Trophoblast cell (in vitro differentiated cells and primary cell): ENCODE data around the gene SLC2A4.

Experiments
- DNase-seq, 2 donors: peaks; one replicate each; pipeline ENCODE4 v3.0.0-alpha.2; 2016
- H2AFZ ChIP-seq: 2 replicates; pipeline ENCODE4 v1.6.1; 2013; ENCODE audit warnings: low read length, moderate library complexity, mild to moderate bottlenecking; ENCODE audit not compliant: insufficient read depth, poor library complexity
- H2AK5ac ChIP-seq: 2 replicates; pipeline ENCODE4 v1.6.1; 2013; ENCODE audit warnings: mild to moderate bottlenecking, low read length
- H2BK120ac ChIP-seq: 2 replicates; pipeline ENCODE4 v1.6.1; 2013; ENCODE audit warnings: low read length, mild to moderate bottlenecking, moderate library complexity; ENCODE audit not compliant: insufficient read depth, poor library complexity
- H2BK12ac ChIP-seq: 2 replicates; pipeline ENCODE4 v1.6.1; 2013; ENCODE audit warnings: mild to moderate bottlenecking, low read length, moderate library complexity
- H2BK5ac ChIP-seq: 2 replicates; pipeline ENCODE4 v1.6.1; 2013; ENCODE audit warnings: low read length, low read depth, moderate library complexity, mild to moderate bottlenecking; ENCODE audit not compliant: poor library complexity
- H3K14ac ChIP-seq: 2 replicates; pipeline ENCODE4 v1.6.1; 2013; ENCODE audit warnings: mild to moderate bottlenecking, low read length
- H3K18ac ChIP-seq: 2 replicates; pipeline ENCODE4 v1.6.1; 2013; ENCODE audit warnings: mild to moderate bottlenecking, low read length
- H3K23ac ChIP-seq: 2 replicates; pipeline ENCODE4 v1.6.1; 2013; ENCODE audit warnings: low read length
- H3K27ac ChIP-seq: 2 replicates; pipeline ENCODE4 v1.5.1; 2013; ENCODE audit warnings: low read depth, mild to moderate bottlenecking, inconsistent platforms, low read length, moderate library complexity
- H3K27me3 ChIP-seq: 2 replicates; pipeline ENCODE4 v1.6.1; 2013; ENCODE audit warnings: inconsistent platforms, mild to moderate bottlenecking, low read length, moderate library complexity; ENCODE audit not compliant: insufficient read depth
- H3K36me3 ChIP-seq, 2 experiments: 1 replicate in 1 of 2; 2 replicates in 1 of 2; pipeline ENCODE4 v1.6.1; 2013; ENCODE audit warnings: low read length in 2 of 2, mild to moderate bottlenecking in 2 of 2, moderate library complexity in 1 of 2; ENCODE audit not compliant: insufficient read depth in 2 of 2, control insufficient read depth in 1 of 2
- H3K4ac ChIP-seq: 2 replicates; pipeline ENCODE4 v1.6.1; 2013; ENCODE audit warnings: low read depth, mild to moderate bottlenecking, low read length, moderate library complexity
- H3K4me1 ChIP-seq, 2 experiments: 1 replicate in 1 of 2; 2 replicates in 1 of 2; pipeline ENCODE4 v1.6.1; 2013; ENCODE audit warnings: low read length in 2 of 2, mild to moderate bottlenecking in 2 of 2, moderate library complexity in 1 of 2; ENCODE audit not compliant: insufficient read depth in 2 of 2, control insufficient read depth in 1 of 2
- H3K4me2 ChIP-seq: 2 replicates; pipeline ENCODE4 v1.6.1; 2013; ENCODE audit warnings: inconsistent platforms, mild to moderate bottlenecking, low read length, moderate library complexity
- H3K4me3 ChIP-seq: 2 replicates; pipeline ENCODE4 v1.5.1; 2013; ENCODE audit warnings: mild to moderate bottlenecking, low read depth, low read length, inconsistent platforms
- H3K79me1 ChIP-seq: one replicate; pipeline ENCODE4 v1.6.1; 2013; ENCODE audit warnings: low read length
- H3K79me2 ChIP-seq: 2 replicates; pipeline ENCODE4 v1.6.1; 2013; ENCODE audit warnings: low read length, mild to moderate bottlenecking; ENCODE audit not compliant: control insufficient read depth, insufficient read depth, poor library complexity
- H3K9ac ChIP-seq: 2 replicates; pipeline ENCODE4 v1.6.1; 2013; ENCODE audit warnings: mild to moderate bottlenecking, low read length
- H3K9me3 ChIP-seq: 2 replicates; pipeline ENCODE4 v1.6.1; 2013; ENCODE audit warnings: low read depth, mild to moderate bottlenecking, control low read depth, inconsistent platforms, low read length; ENCODE audit not compliant: insufficient read depth
- H4K12ac ChIP-seq: 2 replicates; pipeline ENCODE4 v1.6.1; 2013; ENCODE audit warnings: low read depth, mild to moderate bottlenecking, low read length, moderate library complexity
- H4K8ac ChIP-seq: 2 replicates; pipeline ENCODE4 v1.6.1; 2013; ENCODE audit warnings: low read depth, mild to moderate bottlenecking, low read length, moderate library complexity
- H4K91ac ChIP-seq: one replicate; pipeline ENCODE4 v1.6.1; 2013; ENCODE audit warnings: low read depth, mild to moderate bottlenecking, low read length, moderate library complexity
- WGBS: extraction: QIAGEN DNeasy Blood & Tissue Kit; methylation state at CpG from one replicate; pipeline ENCODE4 v1.1.7; 2013; ENCODE audit warnings: missing lambda C conversion rate; ENCODE audit not compliant: insufficient read length, insufficient coverage; ENCODE audit errors: extremely low coverage; 5-methylcytosine and 5-hydroxymethylcytosine counted together

SLC2A4 gene

GRCh38 chr17:7253082-7253481 is 28.4 kb upstream of the SLC2A4 start:
- Histone ChIP-seq H3K27ac (no peak overlapping the region), H3K9ac (no peak overlapping the region), H3K79me2 (peaks cover 30% of the 10 kb centered on the region), H3K4me1 (peaks cover 6 to 10% of the 10 kb centered on the region in 2 experiments), H3K18ac (no peak overlapping the region), H2BK5ac (no peak overlapping the region), H2BK120ac (no peak overlapping the region), H4K8ac (no peak overlapping the region), H4K12ac (no peak overlapping the region), H3K4me2 (peak overlapping the region; percentile 98), H3K9me3 (peaks cover 1% of the 10 kb centered on the region), H3K36me3 (peaks cover 18 to 25% of the 10 kb centered on the region in 2 experiments), H3K4me3 (no peak overlapping the region), H3K14ac (no peak overlapping the region), H3K79me1 (peaks cover 17% of the 10 kb centered on the region), H4K91ac (no peak overlapping the region), H3K4ac (no peak overlapping the region), H2AK5ac (no peak overlapping the region), H2BK12ac (no peak overlapping the region), H2AFZ (no peak overlapping the region), H3K23ac (no peak overlapping the region), H3K27me3 (no peaks in the 10 kb centered on the region)
- DNase-seq, result no peak
- WGBS, result no CpG with 5 or more reads among the region's 5 CpGs

- WGBS, result no CpG with 5 or more reads among the region's 4 CpGs
- no peak overlapping the region for H2BK5ac ChIP-seq
- H3K23ac ChIP-seq, result no peak overlapping the region
- peak overlapping the region; percentile 53 for H3K4me3 ChIP-seq
- H2AK5ac ChIP-seq, result no peak overlapping the region
- H3K9ac ChIP-seq, result peak overlapping the region; percentile 71
- no peak overlapping the region for H3K4ac ChIP-seq
- H2AFZ ChIP-seq, result no peak overlapping the region
- H3K18ac ChIP-seq, result no peak overlapping the region
- H2BK120ac ChIP-seq, result no peak overlapping the region
- no peak overlapping the region for H3K14ac ChIP-seq
- peaks cover 1% of the 10 kb centered on the region for H3K9me3 ChIP-seq
- H3K79me2 ChIP-seq, result peaks cover 23% of the 10 kb centered on the region
- peaks cover 17% of the 10 kb centered on the region for H3K79me1 ChIP-seq
- DNase-seq, result no peak
- H3K27ac ChIP-seq, result no peak overlapping the region
- H2BK12ac ChIP-seq, result no peak overlapping the region
- H3K4me1 ChIP-seq, result peaks cover 6 to 10% of the 10 kb centered on the region in 2 experiments
- H4K12ac ChIP-seq, result no peak overlapping the region
- peaks cover 24 to 37% of the 10 kb centered on the region in 2 experiments for H3K36me3 ChIP-seq
- no peak overlapping the region for H4K8ac ChIP-seq
- H3K4me2 ChIP-seq, result no peak overlapping the region
- no peak overlapping the region for H4K91ac ChIP-seq
- no peaks in the 10 kb centered on the region for H3K27me3 ChIP-seq
Measured at GRCh38 chr17:7254511-7254910, 27.0 kb upstream of the SLC2A4 start.

- H3K14ac ChIP-seq, result no peak overlapping the region
- H3K4me2 ChIP-seq, result no peak overlapping the region
- no CpG with 5 or more reads among the region's 8 CpGs for WGBS
Measured at GRCh38 chr17:7256766-7257456, 24.6 kb upstream of the SLC2A4 start.

DNA sequence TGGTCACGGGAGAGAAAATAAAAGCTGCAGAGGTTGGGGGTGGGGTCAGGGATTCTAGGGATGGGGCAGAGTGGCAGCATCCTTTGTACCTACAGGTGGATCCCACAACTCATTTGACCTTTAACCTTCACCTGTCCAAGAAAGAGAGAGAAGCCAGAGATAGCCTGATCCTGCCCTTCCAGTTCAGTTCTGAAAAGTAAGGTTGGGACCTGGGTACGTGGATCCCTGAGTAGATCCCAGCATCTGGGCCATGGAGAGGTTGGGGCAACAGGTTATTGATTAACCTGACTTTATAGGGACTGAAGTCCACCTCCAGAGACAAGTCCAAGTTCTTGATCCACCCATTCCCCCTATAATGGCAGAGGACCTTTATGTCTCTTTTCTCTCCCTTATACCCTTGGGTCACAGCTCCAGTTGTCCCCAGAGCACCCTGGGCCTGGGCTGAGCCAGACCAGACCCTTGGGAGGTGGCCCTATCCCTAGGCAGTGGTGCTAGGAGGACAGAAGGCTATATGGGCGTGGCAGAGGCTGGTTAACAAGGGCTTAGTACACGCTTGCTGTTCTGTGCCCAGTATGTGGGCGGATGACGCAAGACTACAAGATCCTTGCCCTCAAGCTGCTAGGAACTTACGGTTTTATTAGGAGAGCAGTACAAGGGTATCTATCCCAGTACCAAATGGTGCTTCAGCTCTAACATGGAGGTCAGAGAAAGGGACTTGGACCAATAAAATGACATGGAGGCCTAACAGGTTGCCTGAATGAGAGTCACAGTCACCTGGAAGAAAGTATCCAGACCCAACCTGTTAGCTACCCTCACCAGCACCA is 22.6 kb upstream of the SLC2A4 start:
- Histone ChIP-seq H2BK5ac (no peak overlapping the region), H2BK12ac (no peak overlapping the region), H2AK5ac (no peak overlapping the region), H3K4me1 (peaks cover 6 to 17% of the 10 kb centered on the region in 2 experiments), H3K79me1 (peaks cover 28% of the 10 kb centered on the region), H3K4ac (no peak overlapping the region), H2AFZ (no peak overlapping the region), H3K27me3 (no peaks in the 10 kb centered on the region), H3K36me3 (peaks cover 28 to 42% of the 10 kb centered on the region in 2 experiments), H3K27ac (no peak overlapping the region), H3K4me3 (no peak overlapping the region), H3K79me2 (peaks cover 25% of the 10 kb centered on the region), H3K23ac (no peak overlapping the region), H3K18ac (peak overlapping the region; percentile 29), H2BK120ac (no peak overlapping the region), H3K9ac (no peak overlapping the region), H4K91ac (no peak overlapping the region), H3K9me3 (peaks cover 4% of the 10 kb centered on the region), H4K8ac (no peak overlapping the region), H4K12ac (no peak overlapping the region), H3K14ac (no peak overlapping the region), H3K4me2 (no peak overlapping the region)
- peak in 1 of 2 donors; percentile 53 for DNase-seq
- no CpG with 5 or more reads among the region's 7 CpGs for WGBS

More at GRCh38 chr17:7256766-7257456, 24.6 kb upstream of the SLC2A4 start:
- H4K12ac ChIP-seq, result no peak overlapping the region
- H3K27me3 ChIP-seq, result no peaks in the 10 kb centered on the region
- H3K27ac ChIP-seq, result no peak overlapping the region
- no peak overlapping the region for H2BK120ac ChIP-seq
- peaks cover 6 to 13% of the 10 kb centered on the region in 2 experiments for H3K4me1 ChIP-seq
- H3K36me3 ChIP-seq, result peaks cover 28 to 42% of the 10 kb centered on the region in 2 experiments
- no peak overlapping the region for H2AFZ ChIP-seq
- peaks cover 4% of the 10 kb centered on the region for H3K9me3 ChIP-seq
- H3K23ac ChIP-seq, result no peak overlapping the region
- H2AK5ac ChIP-seq, result no peak overlapping the region
- no peak overlapping the region for H3K9ac ChIP-seq
- no peak overlapping the region for H3K18ac ChIP-seq
- no peak overlapping the region for H3K4ac ChIP-seq
- DNase-seq, result no peak
- H3K4me3 ChIP-seq, result no peak overlapping the region
- H2BK12ac ChIP-seq, result no peak overlapping the region
- H2BK5ac ChIP-seq, result no peak overlapping the region
- no peak overlapping the region for H4K8ac ChIP-seq
- peaks cover 21% of the 10 kb centered on the region for H3K79me2 ChIP-seq
- peaks cover 20% of the 10 kb centered on the region for H3K79me1 ChIP-seq
- H4K91ac ChIP-seq, result no peak overlapping the region
